GM18951 (cell line): ENCODE results near the gene MSH5.

Experiments used
- POLR2A ChIP-seq: IDR thresholded peaks from 4 replicates; pipeline ENCODE4 v1.6.1; 2011; ENCODE audit warnings: mild to moderate bottlenecking; ENCODE audit not compliant: insufficient read length, insufficient read depth; ENCODE audit errors: extremely low read depth
- in situ Hi-C: fragments of 300-500 bp; cut with MboI; formaldehyde crosslinking; loops from one replicate; pipeline ENCODE4 v1.12.0; 2022; ENCODE audit warnings: low sequenced_read_pairs, mixed read lengths, inconsistent platforms; ENCODE audit not compliant: unreplicated experiment

Gene MSH5

GRCh38 chr6:31775633-31776484, 36.1 kb downstream of the MSH5 start:
- in situ Hi-C loops, result no loop called here
- TF ChIP-seq POLR2A, result no peak

DNA sequence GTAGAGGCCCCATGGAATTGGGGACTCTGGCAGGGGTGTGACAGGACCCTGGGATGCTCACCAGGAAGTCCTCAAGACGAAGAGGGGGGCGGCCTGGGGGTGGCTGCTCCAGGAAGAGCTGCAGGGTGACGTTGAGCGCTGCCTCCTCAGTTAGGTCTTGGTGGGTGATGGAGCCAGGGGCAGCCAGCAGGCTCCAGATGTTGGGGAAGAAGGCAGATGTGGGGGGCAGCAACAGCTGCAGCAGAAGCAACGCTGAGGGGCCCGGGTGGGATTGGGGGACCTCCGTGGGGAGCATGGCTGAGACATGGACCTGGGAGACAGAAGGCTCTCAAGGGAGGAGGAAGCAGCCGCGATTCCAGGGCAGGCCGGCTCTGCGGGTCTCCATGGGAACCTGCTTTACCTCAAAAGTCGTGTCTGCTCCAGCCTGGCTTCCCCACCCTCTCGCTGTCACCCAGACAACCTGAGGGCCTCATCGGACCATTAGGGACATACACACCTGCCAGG, 36.7 kb downstream of the MSH5 start:
- TF ChIP-seq POLR2A, result no peak
- in situ Hi-C loops, result no loop called here

GRCh38 chr6:31776989-31777666, 37.3 kb downstream of the MSH5 start, which contains the start of gene VWA7:
TSS of gene VWA7 (minus strand) at chr6:31777328. CDS start at chr6:31776779, 549 bp downstream.
- in situ Hi-C loops, result no loop called here
- peak; percentile 21 for TF ChIP-seq POLR2A

GRCh38 chr6:31777667-31778050, 37.9 kb downstream of the MSH5 start:
- no peak for TF ChIP-seq POLR2A
- in situ Hi-C loops, result no loop called here

DNA sequence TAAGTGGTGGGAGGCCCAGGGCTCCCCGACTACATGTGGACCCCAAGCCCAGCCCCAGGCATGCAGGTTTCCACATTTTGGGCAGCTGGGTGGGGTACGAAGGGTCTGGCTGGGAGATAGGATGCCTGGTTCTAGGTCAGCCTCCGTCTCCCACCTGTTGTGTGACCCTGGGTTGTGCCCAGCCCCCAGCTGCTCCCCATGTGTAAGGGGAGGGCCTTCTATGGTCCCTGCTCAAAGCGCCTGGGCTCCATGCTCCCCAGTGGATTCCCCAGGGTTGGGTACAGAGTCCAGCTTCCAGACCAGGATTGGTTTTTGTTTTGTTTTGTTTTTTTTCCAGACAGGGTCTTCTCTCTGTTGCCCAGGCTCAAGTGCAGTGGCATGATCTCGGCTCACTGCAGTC, 38.4 kb downstream of the MSH5 start:
- in situ Hi-C loops, result no loop called here
- no peak for TF ChIP-seq POLR2A

GRCh38 chr6:31778999-31779885, 39.4 kb downstream of the MSH5 start:
- in situ Hi-C loops, result no loop called here
- TF ChIP-seq POLR2A, result no peak

GRCh38 chr6:31779908-31780307, 40.1 kb downstream of the MSH5 start:
- in situ Hi-C loops, result no loop called here
- TF ChIP-seq POLR2A, result no peak

GRCh38 chr6:31780507-31781243, 40.9 kb downstream of the MSH5 start:
- in situ Hi-C loops, result no loop called here
- no peak for TF ChIP-seq POLR2A

DNA sequence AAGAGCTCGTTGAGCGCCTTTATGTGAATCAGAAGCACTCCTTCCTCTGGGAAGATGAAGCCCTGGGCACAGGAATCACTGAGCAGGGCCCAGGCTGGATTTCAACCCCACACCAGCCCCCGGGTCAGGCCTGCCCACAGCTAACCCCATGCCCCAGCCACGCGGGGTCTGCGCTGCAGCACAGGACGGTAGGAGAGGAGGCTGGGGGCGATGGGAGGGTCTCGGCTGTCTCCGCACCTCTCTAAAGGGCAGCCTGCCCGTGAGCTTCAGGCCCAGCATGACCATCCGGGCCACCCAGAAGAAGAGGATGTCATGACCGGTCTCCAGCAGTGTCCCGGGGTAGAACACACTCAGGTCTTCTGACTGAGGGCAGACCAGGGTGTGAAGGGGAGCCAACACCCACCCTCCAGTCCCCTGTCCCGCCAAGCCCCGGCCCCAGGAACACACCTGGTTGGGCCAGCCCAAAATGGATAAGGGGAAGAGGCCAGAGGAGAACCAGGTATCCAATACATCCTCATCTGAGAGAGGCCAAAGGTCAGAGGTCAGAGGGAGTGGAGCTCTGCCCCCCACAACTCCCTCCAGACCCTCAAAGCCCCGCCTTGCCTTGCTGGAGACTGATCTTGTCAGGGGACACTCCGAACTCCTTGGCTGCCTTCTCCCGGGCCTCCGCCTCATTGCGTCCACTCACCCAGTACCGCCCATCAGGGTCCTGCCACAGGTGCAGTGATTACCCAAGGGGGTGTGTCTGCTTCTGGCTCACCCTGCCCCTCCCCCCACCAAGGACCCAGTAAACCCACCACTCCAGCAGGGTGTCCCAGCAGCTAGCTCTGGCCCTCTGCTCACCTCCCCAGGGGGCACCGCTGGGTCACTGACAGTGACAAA, 41.7 kb downstream of the MSH5 start:
- in situ Hi-C loops, result no loop called here
- no peak for TF ChIP-seq POLR2A

GRCh38 chr6:31782126-31782855, 42.5 kb downstream of the MSH5 start:
- in situ Hi-C loops, result no loop called here
- no peak for TF ChIP-seq POLR2A
